Muscle layer of duodenum (tissue), 2 donors: Measurements from ENCODE around the gene SPRING1.

Experiments
- H3K27ac ChIP-seq: one replicate; pipeline ENCODE4 v1.7.0; 2013; ENCODE audit warnings: mild to moderate bottlenecking, low read length
- H3K27me3 ChIP-seq: one replicate; pipeline ENCODE4 v1.7.0; 2013; ENCODE audit warnings: low read depth, mild to moderate bottlenecking, control low read depth, low read length
- H3K36me3 ChIP-seq, 2 donors: one replicate each; pipeline ENCODE4 v1.7.0; 2013; ENCODE audit warnings: low read length in 2 of 2, control low read depth in 1 of 2, mild to moderate bottlenecking in 1 of 2; ENCODE audit not compliant: insufficient read depth in 2 of 2, control insufficient read depth in 1 of 2
- H3K4me1 ChIP-seq, 2 donors: one replicate each; pipeline ENCODE4 v1.7.0; 2013; ENCODE audit warnings: low read length in 2 of 2, mild to moderate bottlenecking in 2 of 2, control low read depth in 1 of 2, moderate library complexity in 1 of 2; ENCODE audit not compliant: insufficient read depth in 2 of 2, control insufficient read depth in 1 of 2
- H3K4me3 ChIP-seq, 2 donors: one replicate each; pipeline ENCODE4 v1.7.0; 2013; ENCODE audit warnings: low read length in 2 of 2, low read depth in 1 of 2, mild to moderate bottlenecking in 1 of 2
- H3K9me3 ChIP-seq, 2 donors: one replicate each; pipeline ENCODE4 v1.7.0; 2013; ENCODE audit warnings: low read length in 2 of 2, control low read depth in 1 of 2, mild to moderate bottlenecking in 1 of 2; ENCODE audit not compliant: control insufficient read depth in 1 of 2
- donor health status: healthy.

The SPRING1 gene

GRCh38 chr12:116718655-116719454, 19.0 kb downstream of the SPRING1 start:
- Histone ChIP-seq H3K4me3 (peak overlapping the region; percentile 2 to 3), H3K27me3 (no peaks in the 10 kb centered on the region), H3K36me3 (peaks cover 5 to 21% of the 10 kb centered on the region in 2 donors), H3K4me1 (peaks cover 6 to 17% of the 10 kb centered on the region in 2 donors), H3K27ac (no peak overlapping the region), H3K9me3 (no peaks in the 10 kb centered on the region)

DNA sequence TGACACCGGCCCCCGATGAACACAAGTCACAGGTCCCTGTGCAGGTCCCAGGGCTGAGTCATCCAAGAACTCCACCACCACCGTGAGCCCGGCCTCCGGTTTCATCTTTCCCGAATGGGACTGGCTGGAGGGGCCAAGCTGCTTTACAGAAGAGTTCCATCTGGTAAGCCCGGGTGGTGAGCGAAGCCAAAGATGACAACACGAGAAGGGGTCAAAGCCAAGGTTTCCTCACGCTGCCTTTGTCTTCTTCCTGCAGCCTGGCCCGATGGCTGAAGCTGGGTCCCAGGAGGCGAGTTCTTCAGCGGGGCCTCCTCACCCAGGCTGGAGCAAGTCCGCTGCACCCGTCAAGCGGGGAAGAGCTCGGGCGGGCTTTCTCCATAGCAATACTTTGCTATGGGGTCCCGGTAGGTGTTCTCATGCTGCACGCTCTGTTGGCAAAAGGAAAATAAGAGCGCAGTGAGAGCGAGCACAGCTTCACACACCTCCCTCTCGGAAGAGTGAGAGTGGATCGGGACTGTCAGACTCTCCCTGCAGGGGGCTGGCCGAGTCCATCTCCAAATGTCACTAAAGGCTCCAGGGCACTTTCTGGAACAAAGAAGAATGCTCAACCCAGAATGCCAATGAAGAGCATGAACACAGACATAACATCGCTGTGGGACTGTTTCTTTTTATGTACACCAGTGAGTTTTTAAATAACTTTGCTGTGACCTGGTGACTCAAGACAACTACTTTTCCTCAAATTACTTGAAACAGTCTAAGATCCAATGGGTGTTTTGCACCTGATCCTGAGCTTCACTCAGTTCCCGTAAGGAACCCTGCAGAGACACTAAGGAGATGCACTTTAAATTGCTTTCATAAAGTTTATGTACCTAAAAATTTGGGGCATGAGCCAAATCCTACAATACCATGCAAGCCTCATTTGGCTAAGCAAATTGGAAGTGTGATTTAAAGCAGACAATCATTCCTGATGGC, 20.1 kb downstream of the SPRING1 start:
- Histone ChIP-seq H3K4me1 (peaks cover 6 to 17% of the 10 kb centered on the region in 2 donors), H3K9me3 (no peaks in the 10 kb centered on the region), H3K36me3 (peaks cover 5 to 17% of the 10 kb centered on the region in 2 donors), H3K4me3 (peak overlapping the region in 1 of 2 donors; percentile 41), H3K27me3 (no peaks in the 10 kb centered on the region), H3K27ac (no peak overlapping the region)

- peaks cover 0 to 9% of the 10 kb centered on the region in 2 donors for H3K36me3 ChIP-seq
- no peak overlapping the region for H3K27ac ChIP-seq
- H3K9me3 ChIP-seq, result no peaks in the 10 kb centered on the region
- H3K27me3 ChIP-seq, result peaks cover 2% of the 10 kb centered on the region
- peaks cover 0 to 11% of the 10 kb centered on the region in 2 donors for H3K4me1 ChIP-seq
- no peak overlapping the region for H3K4me3 ChIP-seq
Measured at GRCh38 chr12:116714175-116714574, 23.7 kb downstream of the SPRING1 start.

GRCh38 chr12:116713527-116713926, 24.3 kb downstream of the SPRING1 start:
- H3K4me3 ChIP-seq, result no peak overlapping the region
- H3K4me1 ChIP-seq, result peaks cover 0 to 18% of the 10 kb centered on the region in 2 donors
- H3K27ac ChIP-seq, result no peak overlapping the region
- H3K36me3 ChIP-seq, result peaks cover 0 to 9% of the 10 kb centered on the region in 2 donors
- no peaks in the 10 kb centered on the region for H3K9me3 ChIP-seq
- peaks cover 4% of the 10 kb centered on the region for H3K27me3 ChIP-seq

DNA sequence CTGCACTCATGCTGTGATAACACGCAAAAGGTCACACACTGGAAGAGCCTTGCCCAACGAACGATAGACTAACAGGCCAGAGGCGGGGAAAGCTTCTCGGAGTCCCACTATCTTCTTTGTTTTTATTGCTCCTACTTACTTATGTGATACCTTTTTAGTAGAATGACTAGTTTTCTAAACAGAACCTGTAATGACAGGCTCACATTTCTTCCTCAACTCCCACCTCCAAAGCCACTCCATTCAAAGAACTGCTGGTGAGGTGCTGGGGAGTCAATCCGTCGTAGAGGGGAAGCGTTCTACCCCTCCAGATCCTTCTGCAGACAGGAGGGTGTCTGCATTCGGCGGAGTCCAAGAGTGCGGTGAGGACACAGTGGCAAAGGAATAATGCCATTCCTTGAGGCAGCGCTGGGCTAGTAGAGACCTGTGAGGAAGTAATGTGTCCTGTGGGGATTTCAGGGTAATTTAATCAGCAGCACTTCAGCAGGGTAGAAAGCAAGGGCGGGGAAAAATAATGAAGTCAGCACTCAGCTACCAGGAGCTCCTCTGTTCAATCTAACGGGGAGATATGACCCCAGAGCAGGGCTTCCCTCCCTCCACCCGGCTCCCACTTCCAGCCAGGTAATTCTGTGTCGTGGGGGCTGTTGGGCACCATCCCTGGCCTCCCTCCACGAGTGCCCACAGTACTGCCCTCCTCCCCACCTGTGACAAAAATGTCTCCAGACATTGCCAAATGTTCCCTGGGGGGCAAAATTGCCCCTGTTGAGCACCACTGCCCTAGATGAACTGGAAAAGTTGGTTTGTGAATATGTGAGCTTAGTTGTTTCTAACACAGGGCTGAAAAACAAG, 25.2 kb downstream of the SPRING1 start:
- Histone ChIP-seq H3K27me3 (peaks cover 4% of the 10 kb centered on the region), H3K4me3 (no peak overlapping the region), H3K36me3 (peaks cover 0 to 9% of the 10 kb centered on the region in 2 donors), H3K27ac (no peak overlapping the region), H3K4me1 (peaks cover 0 to 12% of the 10 kb centered on the region in 2 donors), H3K9me3 (no peaks in the 10 kb centered on the region)

- Histone ChIP-seq H3K4me3 (no peak overlapping the region), H3K9me3 (no peaks in the 10 kb centered on the region), H3K27ac (no peak overlapping the region), H3K27me3 (peaks cover 4% of the 10 kb centered on the region), H3K36me3 (peaks cover 0 to 5% of the 10 kb centered on the region in 2 donors), H3K4me1 (peaks cover 0 to 12% of the 10 kb centered on the region in 2 donors)
Measured at GRCh38 chr12:116710370-116711150, 27.3 kb downstream of the SPRING1 start.

DNA sequence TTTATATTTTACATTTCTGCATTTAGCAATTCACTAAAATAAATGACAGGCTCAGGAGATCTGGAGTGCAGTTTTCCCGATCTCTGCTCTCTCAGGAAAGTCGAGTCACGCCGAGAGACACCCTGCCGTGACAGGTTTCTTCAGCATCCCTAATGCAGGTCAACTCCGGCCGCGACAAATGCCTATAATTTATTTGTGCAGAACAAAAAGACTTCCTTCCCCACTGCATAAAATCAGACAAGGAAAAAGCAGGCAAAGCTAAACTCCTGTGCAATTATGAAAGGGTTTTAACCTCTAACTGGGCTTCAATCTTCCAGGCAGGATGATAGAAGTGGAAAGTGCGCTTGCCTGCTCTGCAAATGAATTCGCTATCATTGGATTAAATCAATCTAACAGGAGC, 28.1 kb downstream of the SPRING1 start:
- Histone ChIP-seq H3K27me3 (peaks cover 4% of the 10 kb centered on the region), H3K36me3 (no peaks in the 10 kb centered on the region), H3K9me3 (no peaks in the 10 kb centered on the region), H3K27ac (no peak overlapping the region), H3K4me3 (no peak overlapping the region), H3K4me1 (peaks cover 0 to 12% of the 10 kb centered on the region in 2 donors)

DNA sequence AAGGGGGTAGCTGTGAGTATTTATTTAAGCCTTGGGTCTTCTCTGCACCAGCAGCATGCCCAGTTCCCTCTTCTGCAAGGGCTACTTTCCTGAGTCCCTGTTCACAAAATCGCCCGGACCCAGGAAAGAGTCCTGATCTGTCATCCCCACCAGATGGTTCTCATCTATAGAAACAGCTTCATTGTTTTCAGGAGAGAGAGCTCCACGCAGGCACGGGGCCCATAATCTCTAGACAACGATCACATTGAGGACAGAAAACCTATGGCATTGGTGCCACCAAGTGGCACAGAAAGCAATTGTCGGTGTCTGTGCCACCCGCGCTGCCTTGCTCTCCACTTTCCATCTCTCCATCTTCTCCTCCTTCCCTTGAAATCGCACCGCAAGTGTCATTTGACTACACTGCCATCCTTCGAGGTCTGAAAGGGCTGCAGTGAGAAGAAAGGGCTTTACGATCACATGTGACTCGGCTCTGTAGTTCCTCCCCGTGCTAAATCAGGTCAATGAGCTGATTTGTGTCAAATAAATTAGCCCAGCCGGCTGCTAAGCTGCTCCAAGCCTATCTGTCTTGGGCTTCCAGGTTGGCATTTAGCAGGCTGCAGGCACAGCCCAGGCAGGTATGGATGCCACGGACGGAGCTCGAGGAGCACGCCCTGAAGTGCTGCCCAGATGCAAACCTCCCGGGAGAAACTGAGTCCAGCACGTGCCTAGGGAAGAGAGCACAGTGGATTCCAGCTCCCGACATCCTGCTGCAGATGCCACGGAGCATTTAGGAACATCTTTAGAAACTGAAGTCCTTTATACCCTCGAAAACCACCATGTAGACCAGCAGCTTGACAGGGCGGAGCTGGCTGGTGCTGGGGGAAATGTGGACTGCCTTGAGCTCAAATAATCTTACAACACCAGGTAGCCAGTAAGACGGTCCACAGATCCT, 28.8 kb downstream of the SPRING1 start:
- H3K27ac ChIP-seq, result no peak overlapping the region

DNA sequence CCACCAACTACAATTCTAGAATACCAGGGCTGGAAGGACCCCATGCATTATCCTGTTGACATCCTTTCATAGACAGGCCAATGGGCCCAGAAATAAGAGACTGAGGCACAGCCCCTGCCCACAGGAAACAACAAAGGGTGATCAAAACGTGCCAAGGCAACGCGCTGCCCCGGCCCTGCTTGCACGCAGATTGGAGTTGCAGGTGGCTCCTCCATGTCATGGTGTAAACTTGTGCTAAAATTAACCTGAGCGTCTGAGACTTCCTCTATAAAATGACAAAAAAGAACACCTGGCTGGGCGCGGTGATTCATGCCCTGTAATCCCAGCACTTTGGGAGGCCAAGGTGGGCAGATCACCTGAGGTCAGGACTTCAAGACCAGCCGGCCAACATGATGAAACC, 30.1 kb downstream of the SPRING1 start:
- H3K4me3 ChIP-seq, result no peak overlapping the region
- no peaks in the 10 kb centered on the region for H3K9me3 ChIP-seq
- peaks cover 0 to 12% of the 10 kb centered on the region in 2 donors for H3K4me1 ChIP-seq
- H3K27ac ChIP-seq, result no peak overlapping the region
- no peaks in the 10 kb centered on the region for H3K36me3 ChIP-seq
- H3K27me3 ChIP-seq, result peaks cover 4% of the 10 kb centered on the region

More for the DNA sequence above, 28.8 kb downstream of the SPRING1 start:
- Histone ChIP-seq H3K27me3 (peaks cover 4% of the 10 kb centered on the region), H3K9me3 (no peaks in the 10 kb centered on the region), H3K4me3 (peak overlapping the region; percentile 37 to 41), H3K36me3 (no peaks in the 10 kb centered on the region), H3K4me1 (peaks cover 0 to 12% of the 10 kb centered on the region in 2 donors)
